Chondrocyte (in vitro differentiated cells): ENCODE data around the gene PREB. TPM values are rescaled to one million over a fixed set of nuclear protein-coding genes. Genes with fewer than 3 reads are reported as not detected.

Experiments
- DNase-seq: peaks from one replicate; pipeline ENCODE4 v3.0.0; 2021; ENCODE audit warnings: mixed read lengths, low spot score
- H3K27ac Mint-ChIP-seq: one replicate; pipeline ENCODE4 v1.8.0; 2021; ENCODE audit warnings: mild to moderate bottlenecking, moderate library complexity, mixed read lengths; ENCODE audit not compliant: unreplicated experiment
- H3K27me3 Mint-ChIP-seq: 2 replicates; pipeline ENCODE4 v1.8.0; 2021; ENCODE audit warnings: low read depth, mixed read lengths
- H3K36me3 Mint-ChIP-seq: 2 replicates; pipeline ENCODE4 v1.8.0; 2021; ENCODE audit warnings: low read depth, mixed read lengths
- H3K4me1 Mint-ChIP-seq: 2 replicates; pipeline ENCODE4 v1.8.0; 2021; ENCODE audit warnings: low read depth, mild to moderate bottlenecking, mixed read lengths
- H3K4me3 Mint-ChIP-seq: one replicate; pipeline ENCODE4 v1.8.0; 2021; ENCODE audit warnings: mild to moderate bottlenecking, moderate library complexity, mixed read lengths; ENCODE audit not compliant: unreplicated experiment
- H3K9me3 Mint-ChIP-seq: 2 replicates; pipeline ENCODE4 v1.8.0; 2021; ENCODE audit warnings: low read depth, mixed read lengths
- total RNA-seq: library from RNA; stranded (reverse); gene quantifications from 3 replicates; pipeline ENCODE4 v1.2.1, GENCODE V29; 2021
- TF ChIP-seq, protein P1 (sequence below): fragments of 200-600 bp; sonication (generic); IDR thresholded peaks from 2 replicates; pipeline ENCODE4 v1.5.0; 2021; ENCODE audit warnings: antibody characterized with exemption, mild to moderate bottlenecking, moderate library complexity

PREB gene
- total RNA-seq, 1 donor from 2014 or later = 49.4 TPM

GRCh38 chr2:27097341-27097740 is 37.1 kb downstream of the PREB start:
- no peak overlapping the region for H3K27ac Mint-ChIP-seq
- peaks cover 1% of the 10 kb centered on the region for H3K27me3 Mint-ChIP-seq
- no peak overlapping the region for H3K4me3 Mint-ChIP-seq

DNA sequence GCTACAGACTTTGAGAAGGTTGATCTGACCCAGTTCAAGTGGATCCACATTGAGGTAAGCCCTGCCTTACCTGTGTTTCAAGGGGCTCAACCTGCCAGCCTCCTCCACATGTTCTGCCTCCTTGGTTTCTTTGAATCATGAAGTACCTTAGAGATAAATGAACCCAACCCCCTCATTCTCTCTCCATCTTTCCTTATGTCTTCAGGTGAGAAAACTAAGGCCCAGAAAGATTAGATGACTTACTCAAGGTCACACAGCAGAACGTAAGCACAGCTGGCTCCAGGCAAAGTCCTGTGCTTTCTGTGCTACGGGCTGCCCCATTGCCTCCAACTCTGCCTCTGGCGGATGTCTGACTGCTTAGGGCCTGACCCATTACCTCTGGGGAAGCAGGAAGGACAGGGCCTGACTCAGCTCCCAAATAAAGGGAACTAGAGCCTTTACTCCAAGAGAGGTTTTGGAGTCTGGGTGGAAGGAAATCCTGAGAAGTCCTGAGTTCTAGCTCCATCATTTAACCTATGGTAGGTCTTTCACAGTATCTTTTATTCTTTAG is 37.6 kb downstream of the PREB start:
- no peaks in the 10 kb centered on the region for H3K36me3 Mint-ChIP-seq
- H3K27me3 Mint-ChIP-seq = no peaks in the 10 kb centered on the region
- no peak overlapping the region for H3K27ac Mint-ChIP-seq
- H3K4me3 Mint-ChIP-seq = no peak overlapping the region
- H3K4me1 Mint-ChIP-seq = peaks cover 9% of the 10 kb centered on the region
- TF ChIP-seq, protein P1, sequence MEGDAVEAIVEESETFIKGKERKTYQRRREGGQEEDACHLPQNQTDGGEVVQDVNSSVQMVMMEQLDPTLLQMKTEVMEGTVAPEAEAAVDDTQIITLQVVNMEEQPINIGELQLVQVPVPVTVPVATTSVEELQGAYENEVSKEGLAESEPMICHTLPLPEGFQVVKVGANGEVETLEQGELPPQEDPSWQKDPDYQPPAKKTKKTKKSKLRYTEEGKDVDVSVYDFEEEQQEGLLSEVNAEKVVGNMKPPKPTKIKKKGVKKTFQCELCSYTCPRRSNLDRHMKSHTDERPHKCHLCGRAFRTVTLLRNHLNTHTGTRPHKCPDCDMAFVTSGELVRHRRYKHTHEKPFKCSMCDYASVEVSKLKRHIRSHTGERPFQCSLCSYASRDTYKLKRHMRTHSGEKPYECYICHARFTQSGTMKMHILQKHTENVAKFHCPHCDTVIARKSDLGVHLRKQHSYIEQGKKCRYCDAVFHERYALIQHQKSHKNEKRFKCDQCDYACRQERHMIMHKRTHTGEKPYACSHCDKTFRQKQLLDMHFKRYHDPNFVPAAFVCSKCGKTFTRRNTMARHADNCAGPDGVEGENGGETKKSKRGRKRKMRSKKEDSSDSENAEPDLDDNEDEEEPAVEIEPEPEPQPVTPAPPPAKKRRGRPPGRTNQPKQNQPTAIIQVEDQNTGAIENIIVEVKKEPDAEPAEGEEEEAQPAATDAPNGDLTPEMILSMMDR = no peak
- no peak for DNase-seq
- H3K9me3 Mint-ChIP-seq = no peaks in the 10 kb centered on the region

More at GRCh38 chr2:27097341-27097740, 37.1 kb downstream of the PREB start:
- Mint-ChIP-seq H3K36me3 (no peaks in the 10 kb centered on the region), H3K4me1 (peaks cover 9% of the 10 kb centered on the region), H3K9me3 (no peaks in the 10 kb centered on the region)
- TF ChIP-seq, protein P1 = no peak
- no peak for DNase-seq

GRCh38 chr2:27095745-27096651 is 38.4 kb downstream of the PREB start:
- peaks cover 9% of the 10 kb centered on the region for H3K4me1 Mint-ChIP-seq
- H3K36me3 Mint-ChIP-seq = no peaks in the 10 kb centered on the region
- H3K9me3 Mint-ChIP-seq = no peaks in the 10 kb centered on the region
- no peaks in the 10 kb centered on the region for H3K27me3 Mint-ChIP-seq
- DNase-seq = no peak
- peak overlapping the region; percentile 66 for H3K4me3 Mint-ChIP-seq
- TF ChIP-seq, protein P1 = no peak
- no peak overlapping the region for H3K27ac Mint-ChIP-seq

DNA sequence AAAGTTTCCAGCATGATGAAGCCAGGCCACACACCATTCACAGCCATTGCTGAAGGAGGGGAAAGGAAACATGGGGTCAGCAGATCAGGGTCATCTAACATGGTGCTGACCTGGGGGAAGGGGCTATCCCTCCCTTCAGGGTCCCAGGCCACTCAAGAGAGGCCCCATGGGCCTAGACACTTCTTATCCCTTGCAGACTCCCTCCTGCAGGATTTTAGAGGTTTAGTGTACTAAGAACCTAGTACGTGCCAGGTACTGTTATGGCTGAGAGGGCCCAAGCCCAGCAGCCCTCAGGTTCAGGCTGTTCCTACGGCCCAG is 39.0 kb downstream of the PREB start:
- H3K27ac Mint-ChIP-seq = no peak overlapping the region
- H3K4me3 Mint-ChIP-seq = no peak overlapping the region
- H3K36me3 Mint-ChIP-seq = no peaks in the 10 kb centered on the region
- no peaks in the 10 kb centered on the region for H3K9me3 Mint-ChIP-seq
- TF ChIP-seq, protein P1 = no peak
- H3K4me1 Mint-ChIP-seq = peaks cover 9% of the 10 kb centered on the region
- DNase-seq = no peak
- H3K27me3 Mint-ChIP-seq = no peaks in the 10 kb centered on the region

GRCh38 chr2:27094353-27094984 is 40.0 kb downstream of the PREB start:
- DNase-seq = no peak
- peaks cover 9% of the 10 kb centered on the region for H3K4me1 Mint-ChIP-seq
- H3K4me3 Mint-ChIP-seq = no peak overlapping the region
- H3K27me3 Mint-ChIP-seq = no peaks in the 10 kb centered on the region
- TF ChIP-seq, protein P1 = no peak
- no peaks in the 10 kb centered on the region for H3K36me3 Mint-ChIP-seq
- H3K9me3 Mint-ChIP-seq = no peaks in the 10 kb centered on the region
- H3K27ac Mint-ChIP-seq = no peak overlapping the region
